NOMO-1 (cell line): ENCODE data around the gene NUP54.

Experiments used
- DNase-seq, 2 experiments: peaks; one replicate each; lab custom pipeline; 2025; ENCODE audit not compliant: unreplicated experiment in 2 of 2; lab: John Stamatoyannopoulos, UW

NUP54 gene

DNA sequence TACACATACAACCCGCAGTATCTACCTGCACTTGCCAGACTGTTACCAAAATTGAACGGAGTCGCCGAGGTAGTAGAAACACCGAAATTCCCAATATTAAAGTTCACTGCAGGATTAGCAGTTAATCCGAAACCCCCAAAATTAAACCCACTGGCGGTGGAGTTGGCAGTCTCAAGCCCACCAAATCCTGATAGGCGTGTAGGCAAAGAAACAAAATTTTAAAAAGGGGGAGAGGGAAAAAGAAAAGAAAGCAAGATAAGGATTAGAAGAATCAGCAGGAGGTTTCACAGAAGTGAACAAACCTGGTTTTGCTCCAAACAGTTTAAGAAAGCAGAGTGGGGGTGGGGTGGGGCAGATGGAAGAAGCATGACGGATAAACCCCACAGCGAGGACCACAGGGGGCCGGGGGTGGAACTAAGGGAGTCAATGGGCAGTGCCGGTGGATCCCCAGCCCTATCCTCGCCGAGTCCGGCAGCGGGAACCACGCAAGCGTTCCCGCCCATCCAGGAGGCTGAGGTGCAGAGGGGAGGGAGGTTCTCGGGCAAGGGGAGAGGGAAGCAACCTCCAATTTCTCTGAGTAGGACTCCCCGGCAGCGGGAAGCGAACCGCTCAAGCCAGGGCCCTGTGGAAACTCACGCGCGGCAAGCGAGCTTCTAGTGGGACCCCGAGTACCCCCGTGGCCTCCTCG is 599 bp downstream of the NUP54 start:
- peak; percentile 55 to 56 for DNase-seq

GRCh38 chr4:76144546-76144945 is 3.7 kb downstream of the NUP54 start:
- no peak for DNase-seq

DNA sequence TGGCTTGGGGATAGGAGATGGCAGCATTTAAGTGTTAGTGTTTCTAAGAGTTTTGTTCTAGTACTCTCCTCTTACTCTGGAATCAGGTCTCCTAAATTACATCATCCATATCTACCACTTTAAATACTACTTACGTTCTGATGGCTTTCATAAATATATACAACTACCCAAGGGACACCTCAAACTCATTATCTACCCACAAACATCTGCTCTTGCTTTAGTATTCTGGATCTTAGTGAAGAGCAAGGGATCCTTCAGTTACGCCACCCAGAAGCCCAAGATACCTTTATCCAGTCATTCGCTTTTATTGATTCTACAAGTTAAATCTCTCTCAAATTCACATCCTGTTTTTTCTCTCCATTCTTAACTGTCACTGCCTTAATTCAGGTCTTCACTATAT is 7.0 kb downstream of the NUP54 start:
- DNase-seq, result no peak

DNA sequence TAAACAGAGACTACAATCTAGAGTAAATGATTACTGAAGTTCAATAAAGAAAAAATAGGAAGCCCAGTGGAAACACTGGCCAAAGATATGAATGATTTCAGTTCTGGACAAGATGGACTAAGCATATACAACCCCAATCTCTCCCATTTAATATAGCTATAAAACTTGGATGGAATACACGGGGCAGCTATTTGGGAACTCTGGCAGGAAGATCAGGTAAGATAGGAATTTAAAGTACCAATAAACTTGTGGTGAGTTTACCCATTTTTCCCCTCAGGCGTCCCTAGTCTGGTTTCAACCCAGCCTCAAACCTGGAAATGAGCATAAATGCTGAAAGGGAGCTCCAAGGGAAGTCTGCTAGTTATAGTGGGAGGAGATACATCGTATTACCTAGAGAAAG is 20.4 kb downstream of the NUP54 start:
- DNase-seq, result no peak

DNA sequence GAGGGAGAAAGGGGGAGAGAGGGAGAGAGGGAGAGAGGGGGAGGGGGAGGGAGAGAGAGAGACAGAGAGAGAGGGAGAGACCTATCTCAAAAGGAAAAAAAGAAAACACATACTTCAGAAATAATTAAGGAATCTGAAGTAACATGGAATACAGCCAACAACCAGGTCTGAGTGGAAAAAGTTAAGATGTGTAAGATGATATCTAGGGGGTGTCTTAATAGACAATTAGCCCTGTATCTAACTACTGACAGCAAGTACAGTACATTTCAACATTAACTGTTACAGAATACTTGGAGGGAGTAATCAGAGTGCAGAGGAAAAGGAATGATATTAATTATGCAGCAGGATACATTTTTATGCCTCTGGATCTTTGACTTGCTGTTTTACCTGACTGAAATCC is 22.4 kb downstream of the NUP54 start:
- DNase-seq, result no peak

DNA sequence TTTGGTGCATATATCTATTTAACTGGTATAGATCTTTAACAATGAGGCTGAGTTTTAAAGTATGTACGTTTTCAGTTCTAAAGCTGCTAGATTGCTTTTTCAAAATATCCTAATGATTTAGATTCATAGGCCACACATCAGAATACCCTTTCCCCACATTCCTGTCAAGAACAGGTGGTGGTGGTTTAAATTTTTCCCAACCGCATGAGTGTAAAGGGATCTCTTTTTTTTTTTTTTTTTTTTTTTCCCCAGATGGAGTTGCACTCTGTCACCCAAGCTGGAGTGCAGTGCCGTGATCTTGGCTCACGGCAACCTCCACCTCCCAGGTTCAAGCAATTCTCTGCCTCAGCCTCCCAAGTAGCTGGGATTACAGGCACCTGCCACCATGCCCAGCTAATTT is 28.0 kb downstream of the NUP54 start:
- DNase-seq, result no peak

- DNase-seq, result no peak
Observed at GRCh38 chr4:76117536-76117935, 30.7 kb downstream of the NUP54 start.

- no peak for DNase-seq
Observed at GRCh38 chr4:76116821-76117220, 31.4 kb downstream of the NUP54 start.

DNA sequence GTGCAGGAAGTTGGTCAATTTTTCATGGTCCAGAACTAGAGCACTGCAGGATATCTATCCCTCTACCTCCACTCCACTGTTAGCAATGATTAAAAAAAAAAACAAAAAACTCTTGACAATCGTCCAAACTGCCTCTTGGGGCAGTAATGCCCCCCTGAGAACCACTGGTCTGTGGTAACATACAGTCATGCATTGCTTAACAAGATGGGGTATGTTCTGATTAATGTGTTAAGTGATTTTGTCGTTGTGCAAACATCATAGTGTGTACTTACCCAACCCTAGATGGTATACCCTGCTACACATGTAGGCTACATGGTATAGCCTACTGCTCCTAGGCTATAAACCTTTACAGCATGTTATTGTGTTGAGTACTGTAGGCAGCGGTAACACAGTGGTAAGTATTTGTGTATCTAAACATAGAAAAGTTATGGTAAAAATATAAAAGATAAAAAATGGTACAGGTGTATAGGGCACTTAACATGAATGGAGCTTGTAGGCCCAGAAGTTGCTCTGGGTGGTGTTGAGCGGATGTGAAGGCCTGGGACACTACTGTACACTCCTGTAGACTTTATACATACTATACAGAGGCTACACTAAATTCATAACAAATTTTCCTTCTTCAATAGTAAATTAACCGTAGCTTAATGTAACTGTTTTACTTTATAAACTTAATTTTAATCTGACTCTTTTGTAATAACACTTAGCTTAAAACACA is 39.6 kb downstream of the NUP54 start:
- peak; percentile 51 to 70 for DNase-seq

- DNase-seq, result no peak
Observed at GRCh38 chr4:76106442-76106841, 41.8 kb downstream of the NUP54 start.

- DNase-seq, result no peak
Observed at GRCh38 chr4:76105652-76106051, 42.5 kb downstream of the NUP54 start.

- DNase-seq, result no peak
Observed at GRCh38 chr4:76096076-76096475, 52.1 kb downstream of the NUP54 start.

DNA sequence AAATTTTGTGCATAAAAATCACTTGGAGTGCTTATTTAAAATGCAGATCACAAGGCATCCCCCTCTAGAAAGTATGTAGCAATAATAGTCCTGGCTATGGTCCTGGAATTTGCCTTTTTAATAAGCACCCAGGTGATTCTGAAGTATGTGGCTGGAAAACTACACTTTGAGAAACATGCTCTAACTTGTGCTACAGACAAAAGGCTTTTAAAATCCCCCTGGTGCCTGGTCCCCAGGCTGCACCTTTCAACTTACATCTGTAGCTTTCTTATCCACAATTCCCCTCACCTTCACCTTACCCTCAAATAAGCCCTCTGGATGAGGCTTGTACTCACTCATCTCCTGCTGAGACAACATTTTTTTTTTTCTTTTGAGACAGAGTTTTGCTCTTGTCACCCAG is 52.6 kb downstream of the NUP54 start:
- DNase-seq, result no peak

- no peak for DNase-seq
Observed at GRCh38 chr4:76091052-76091451, 57.1 kb downstream of the NUP54 start.

GRCh38 chr4:76090241-76090691 is 57.9 kb downstream of the NUP54 start:
- DNase-seq, result peak; percentile 84 to 99

- no peak for DNase-seq
Observed at GRCh38 chr4:76088719-76089118, 59.5 kb downstream of the NUP54 start.

GRCh38 chr4:76087007-76087769 is 61.0 kb downstream of the NUP54 start:
- DNase-seq, result peak; percentile 45 to 70

GRCh38 chr4:76084542-76084941 is 63.7 kb downstream of the NUP54 start:
- no peak for DNase-seq

DNA sequence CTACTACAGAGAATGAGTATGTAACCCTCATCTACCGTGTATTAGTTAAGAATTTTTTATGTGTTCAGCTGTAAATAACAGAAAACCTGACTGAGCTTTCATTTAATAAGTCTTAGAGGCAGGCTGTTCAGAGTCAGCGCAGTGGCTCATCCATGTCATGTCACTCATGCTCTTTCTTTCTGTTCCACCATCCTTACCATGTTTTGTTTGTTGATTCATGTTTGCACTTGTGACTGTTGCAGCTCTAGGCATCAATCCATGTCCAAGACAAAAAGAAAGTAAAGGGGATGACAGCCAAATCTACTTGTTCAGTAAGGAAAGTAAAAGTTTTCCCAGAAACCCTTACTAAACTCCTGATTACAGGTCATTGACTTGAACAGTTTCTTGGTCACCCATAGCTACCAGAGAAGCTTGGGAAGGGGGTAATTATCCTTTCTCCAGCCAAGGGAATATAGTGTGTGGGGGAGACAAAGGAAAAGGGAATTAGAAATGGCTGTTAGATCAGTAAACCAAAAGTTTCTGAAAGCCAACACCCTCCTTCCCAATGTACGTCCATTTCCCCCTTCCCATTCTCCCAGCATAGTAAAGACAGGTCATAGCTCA is 64.7 kb downstream of the NUP54 start:
- no peak for DNase-seq

DNA sequence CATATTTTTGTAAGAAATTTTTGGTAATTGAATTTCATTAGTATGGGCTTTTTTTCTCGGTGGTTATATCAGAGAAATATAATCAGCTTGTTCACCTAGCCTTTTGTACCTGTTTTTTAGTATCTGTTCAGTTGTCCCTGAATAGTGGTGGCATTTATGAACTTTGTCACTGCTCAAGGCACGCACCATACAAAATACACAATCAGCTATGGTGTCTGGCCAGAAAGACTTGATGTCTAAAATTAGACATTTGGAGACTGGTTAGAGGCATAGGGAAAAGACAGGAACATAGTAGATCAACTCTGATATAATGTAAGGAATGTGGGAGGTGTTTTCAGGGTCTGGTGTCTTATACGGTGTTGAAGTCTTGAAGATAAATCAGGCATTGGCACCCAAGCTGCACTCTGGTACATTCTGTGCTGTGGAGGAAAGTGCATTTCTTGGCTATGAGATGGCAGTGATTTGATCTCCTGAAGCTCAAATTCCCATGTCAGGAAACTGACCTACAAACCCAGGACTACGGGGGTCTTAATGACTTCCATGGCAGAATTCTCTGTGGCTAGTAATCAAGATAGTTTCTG is 70.1 kb downstream of the NUP54 start:
- DNase-seq, result no peak
